HepG2 (cell line): ENCODE results near the gene SIGLEC10. TPM values are rescaled to one million over a fixed set of nuclear protein-coding genes. Genes with fewer than 3 reads are reported as not detected.

Experiments
- ARNT ChIP-seq: fragments of 450-650 bp; IDR thresholded peaks from 2 replicates; pipeline ENCODE4 v1.6.1; 2017
- BHLHE40 ChIP-seq: IDR thresholded peaks from 2 replicates; pipeline ENCODE4 v1.6.1; 2011; ENCODE audit warnings: low read length, improper control_type of control experiment
- BRD4 ChIP-seq: sonication (generic); formaldehyde crosslinking; IDR thresholded peaks from 2 replicates; pipeline ENCODE4 v1.4.0; 2020; ENCODE audit warnings: missing genetic modification reagents
- DMTF1 ChIP-seq: sonication (generic); formaldehyde crosslinking; IDR thresholded peaks from 2 replicates; pipeline ENCODE4 v1.4.0; 2020; ENCODE audit warnings: mild to moderate bottlenecking, missing genetic modification reagents
- FOXP1 ChIP-seq, 2 experiments: fragments of 450-650 bp in 1 of 2; IDR thresholded peaks; 2 replicates each; pipeline ENCODE4 v1.6.1; 2017 to 2018; ENCODE audit warnings: antibody characterized with exemption in 1 of 2
- NR3C1 ChIP-seq: sonication (generic); formaldehyde crosslinking; IDR thresholded peaks from 2 replicates; pipeline ENCODE4 v1.4.0; 2020; ENCODE audit warnings: missing genetic modification reagents
- ONECUT2 ChIP-seq: sonication (generic); formaldehyde crosslinking; IDR thresholded peaks from 2 replicates; pipeline ENCODE4 v1.4.0; 2020; ENCODE audit warnings: missing genetic modification reagents
- SMARCC2 ChIP-seq: fragments of 450-650 bp; IDR thresholded peaks from 2 replicates; pipeline ENCODE4 v1.6.1; 2017; ENCODE audit warnings: antibody characterized with exemption, mild to moderate bottlenecking
- TCF12 ChIP-seq, 2 experiments: fragments of 450-650 bp in 1 of 2; sonication (generic) in 1 of 2; formaldehyde crosslinking in 1 of 2; IDR thresholded peaks; 2 replicates each; pipeline versions ENCODE4 v1.6.1 to v1.8.0; 2017 to 2022; ENCODE audit warnings: antibody characterized with exemption in 1 of 2, mild to moderate bottlenecking in 1 of 2, missing genetic modification reagents in 1 of 2, moderate library complexity in 1 of 2
- ZBTB7A ChIP-seq: sonication (generic); formaldehyde crosslinking; IDR thresholded peaks from 2 replicates; pipeline ENCODE4 v1.8.0; 2022; ENCODE audit warnings: mild to moderate bottlenecking, missing genetic modification reagents
- ZFP36L2 ChIP-seq: sonication (generic); formaldehyde crosslinking; IDR thresholded peaks from 2 replicates; pipeline ENCODE4 v1.4.0; 2020; ENCODE audit warnings: missing genetic modification reagents
- ZNF318 ChIP-seq: sonication (generic); formaldehyde crosslinking; IDR thresholded peaks from 2 replicates; pipeline ENCODE4 v1.4.0; 2020; ENCODE audit warnings: mild to moderate bottlenecking, missing genetic modification reagents
- ZNF678 ChIP-seq: sonication (generic); formaldehyde crosslinking; IDR thresholded peaks from 2 replicates; pipeline ENCODE4 v1.4.0; 2020; ENCODE audit warnings: mild to moderate bottlenecking, missing genetic modification reagents
- ZNF704 ChIP-seq: sonication (generic); formaldehyde crosslinking; IDR thresholded peaks from 2 replicates; pipeline ENCODE4 v1.8.1; 2023; ENCODE audit warnings: mild to moderate bottlenecking, inconsistent platforms, moderate library complexity, missing genetic modification reagents, borderline replicate concordance
- polyA plus RNA-seq, 8 experiments: library from polyadenylated mRNA; depleted of rRNA in 3 of 8; stranded (reverse) in 7 of 8; unstranded in 1 of 8; fragments of >200 nt; fragmentation: Illumina TruSeq in 4 of 8; extraction: Trizol in 4 of 8; gene quantifications; 2 replicates each; pipeline versions ENCODE4 v1.2.1 to v1.2.3, GENCODE V29; 2011 to 2016; ENCODE audit warnings: low read depth in 4 of 8, missing spikeins in 1 of 8, mixed read lengths in 1 of 8; ENCODE audit not compliant: insufficient read depth in 1 of 8
- total RNA-seq, 5 experiments: library from RNA; depleted of rRNA; stranded (reverse); fragments of >200 nt; fragmentation: Illumina TruSeq; extraction: Trizol; gene quantifications; 2 replicates each; pipeline ENCODE4 v1.2.3, GENCODE V29; 2016; ENCODE audit warnings: low read depth in 1 of 5

SIGLEC10 gene
- total and polyA plus RNA-seq, 2 of the 13 experiments (the other 11 are each of a cell fraction or from before 2014, with no cell fraction given) = not detected

DNA sequence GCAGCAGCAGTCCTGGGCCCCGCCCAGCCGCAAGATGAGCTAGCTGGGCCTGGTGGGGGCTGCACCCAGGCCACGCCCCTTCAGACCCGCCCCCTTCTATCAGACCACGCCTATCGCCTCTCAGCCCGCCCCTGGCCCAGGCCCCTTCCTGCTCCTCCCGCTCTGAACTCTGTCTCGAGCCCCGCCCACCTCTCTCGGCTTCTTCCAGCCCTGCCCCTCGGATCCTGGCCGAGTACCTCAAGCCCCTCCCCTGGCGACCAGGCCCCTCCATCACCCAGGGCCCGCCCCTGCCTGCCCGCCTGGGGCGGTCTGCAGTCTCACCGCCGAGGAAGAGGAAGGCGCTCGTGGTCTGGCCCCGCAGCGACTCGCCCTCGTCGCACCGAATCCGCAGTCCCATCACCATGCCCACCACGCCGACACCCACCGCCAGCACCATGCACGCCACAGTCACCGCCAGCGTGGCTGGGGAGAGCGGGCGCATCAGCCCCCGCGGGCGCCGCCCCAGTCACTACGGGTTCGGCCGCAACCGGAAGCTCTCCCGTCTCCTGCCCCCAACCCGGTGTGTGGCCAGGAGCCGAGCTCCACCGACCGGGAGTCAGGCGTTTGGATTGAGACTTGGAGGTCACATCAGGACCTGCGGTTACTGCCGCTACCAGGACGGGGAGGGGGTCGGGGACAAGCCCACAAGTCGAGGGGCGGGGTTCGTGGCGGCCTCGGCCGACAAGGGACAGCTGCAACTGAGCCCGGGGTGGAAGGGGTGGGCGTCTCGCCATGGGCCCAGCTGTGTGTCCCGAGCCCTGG, 49.7 kb downstream of the SIGLEC10 start (continued):
- 0 out of 2 replicates have a peak, but pooled peaks have one; percentile 85 for TF ChIP-seq ZNF318 (CRISPR knock-in tag)
- TF ChIP-seq BHLHE40 = no peak
- no peak for TF ChIP-seq ONECUT2 (CRISPR knock-in tag)
- TF ChIP-seq ZBTB7A = peak; percentile 85; the same call in 1 of the 2 replicates
- TF ChIP-seq FOXP1 (IDR thresholded peaks at IDR 0.05) = no peak
- TF ChIP-seq FOXP1 (CRISPR knock-in tag; IDR thresholded peaks at IDR 0.05) = no peak
- TF ChIP-seq ZFP36L2 = no peak
- no peak for TF ChIP-seq ZNF678 (CRISPR knock-in tag)
- TF ChIP-seq BRD4 (CRISPR knock-in tag) = no peak; the same call in 1 of the 2 replicates
- no peak for TF ChIP-seq SMARCC2
- no peak for TF ChIP-seq TCF12 (IDR thresholded peaks at IDR 0.05)
- 0 out of 2 replicates have a peak, but pooled peaks have one; percentile 36 for TF ChIP-seq TCF12 (CRISPR knock-in tag; IDR thresholded peaks at IDR 0.05)
- no peak for TF ChIP-seq DMTF1 (CRISPR knock-in tag)
- TF ChIP-seq NR3C1 (CRISPR knock-in tag) = no peak
- peak; percentile 33; the same call in 1 of the 2 replicates for TF ChIP-seq ZNF704 (CRISPR knock-in tag)
- TF ChIP-seq ARNT = no peak
